Astrocyte of the cerebellum (primary cell): ENCODE data around the gene TPSB2.

ENCODE experiments used
- DNase-seq: peaks from one replicate; pipeline ENCODE4 v3.0.0-alpha.2; 2011; ENCODE audit warnings: low read depth
- H3K4me3 ChIP-seq: 2 replicates; pipeline ENCODE4 v1.5.1; 2011; ENCODE audit warnings: mild to moderate bottlenecking, low read depth, low read length, moderate library complexity
- in situ Hi-C: cut with HindIII; loops from 2 replicates; pipeline ENCODE4 v1.10.0; 2017; ENCODE audit warnings: low sequenced_read_pairs
- TF ChIP-seq, protein P1 (sequence below): IDR thresholded peaks from 2 replicates; pipeline ENCODE4 v1.5.1; 2012; ENCODE audit warnings: low read length, low read depth, moderate library complexity, mild to moderate bottlenecking; ENCODE audit errors: missing control alignments

Gene TPSB2

GRCh38 chr16:1265826-1266225 is 35.8 kb upstream of the TPSB2 start:
- TF ChIP-seq, protein P1, sequence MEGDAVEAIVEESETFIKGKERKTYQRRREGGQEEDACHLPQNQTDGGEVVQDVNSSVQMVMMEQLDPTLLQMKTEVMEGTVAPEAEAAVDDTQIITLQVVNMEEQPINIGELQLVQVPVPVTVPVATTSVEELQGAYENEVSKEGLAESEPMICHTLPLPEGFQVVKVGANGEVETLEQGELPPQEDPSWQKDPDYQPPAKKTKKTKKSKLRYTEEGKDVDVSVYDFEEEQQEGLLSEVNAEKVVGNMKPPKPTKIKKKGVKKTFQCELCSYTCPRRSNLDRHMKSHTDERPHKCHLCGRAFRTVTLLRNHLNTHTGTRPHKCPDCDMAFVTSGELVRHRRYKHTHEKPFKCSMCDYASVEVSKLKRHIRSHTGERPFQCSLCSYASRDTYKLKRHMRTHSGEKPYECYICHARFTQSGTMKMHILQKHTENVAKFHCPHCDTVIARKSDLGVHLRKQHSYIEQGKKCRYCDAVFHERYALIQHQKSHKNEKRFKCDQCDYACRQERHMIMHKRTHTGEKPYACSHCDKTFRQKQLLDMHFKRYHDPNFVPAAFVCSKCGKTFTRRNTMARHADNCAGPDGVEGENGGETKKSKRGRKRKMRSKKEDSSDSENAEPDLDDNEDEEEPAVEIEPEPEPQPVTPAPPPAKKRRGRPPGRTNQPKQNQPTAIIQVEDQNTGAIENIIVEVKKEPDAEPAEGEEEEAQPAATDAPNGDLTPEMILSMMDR: no peak
- in situ Hi-C loops: no loop called here
- DNase-seq: no peak
- no peak overlapping the region for H3K4me3 ChIP-seq

GRCh38 chr16:1265090-1265630 is 35.2 kb upstream of the TPSB2 start:
- TF ChIP-seq, protein P1: no peak
- no peak for DNase-seq
- no peak overlapping the region for H3K4me3 ChIP-seq
- in situ Hi-C loops: no loop called here

GRCh38 chr16:1264345-1265089 is 34.5 kb upstream of the TPSB2 start:
- DNase-seq: no peak
- TF ChIP-seq, protein P1: no peak
- in situ Hi-C loops: no loop called here
- no peak overlapping the region for H3K4me3 ChIP-seq

DNA sequence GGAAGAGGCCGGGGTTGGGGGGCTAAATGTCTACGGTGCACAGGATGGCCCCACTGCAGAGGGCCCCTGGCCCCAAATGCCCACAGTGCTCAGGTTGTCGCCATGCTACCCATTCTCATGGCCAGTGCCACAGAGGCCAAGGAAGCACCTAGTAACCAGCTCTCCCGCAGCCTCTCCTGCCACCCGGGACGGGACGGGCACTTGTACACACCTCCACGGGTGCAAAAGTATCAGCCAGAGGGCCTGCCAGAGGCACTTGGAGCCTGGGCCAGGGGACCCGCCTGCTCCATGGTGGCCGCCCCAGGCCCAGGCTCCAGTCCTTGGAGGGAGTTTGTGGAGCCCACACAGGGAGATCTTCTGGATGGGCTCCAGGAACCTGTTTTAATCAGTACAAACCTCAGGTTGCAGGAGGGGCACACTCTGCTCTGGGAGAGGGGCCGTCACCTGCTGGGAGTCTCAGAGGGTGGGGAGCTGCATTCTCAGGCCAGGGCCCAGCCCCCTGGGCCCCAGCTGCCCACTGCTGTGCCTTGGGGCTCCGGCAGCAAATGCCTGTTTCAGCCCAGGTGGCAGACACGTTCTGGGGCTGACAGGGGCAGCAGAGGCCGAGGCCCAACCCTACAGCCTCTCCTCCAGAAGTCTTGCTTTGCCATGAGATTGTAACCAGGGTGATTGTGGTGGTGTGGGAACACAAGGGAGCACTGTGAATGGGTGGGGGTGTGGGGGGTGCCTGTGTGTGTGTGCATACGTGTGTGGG is 33.8 kb upstream of the TPSB2 start:
- in situ Hi-C loops: no loop called here
- H3K4me3 ChIP-seq: no peak overlapping the region
- no peak for DNase-seq

GRCh38 chr16:1262846-1263221 is 32.9 kb upstream of the TPSB2 start:
- in situ Hi-C loops: no loop called here
- TF ChIP-seq, protein P1: no peak
- DNase-seq: no peak
- H3K4me3 ChIP-seq: no peak overlapping the region

More for the DNA sequence above, 33.8 kb upstream of the TPSB2 start:
- TF ChIP-seq, protein P1: no peak

DNA sequence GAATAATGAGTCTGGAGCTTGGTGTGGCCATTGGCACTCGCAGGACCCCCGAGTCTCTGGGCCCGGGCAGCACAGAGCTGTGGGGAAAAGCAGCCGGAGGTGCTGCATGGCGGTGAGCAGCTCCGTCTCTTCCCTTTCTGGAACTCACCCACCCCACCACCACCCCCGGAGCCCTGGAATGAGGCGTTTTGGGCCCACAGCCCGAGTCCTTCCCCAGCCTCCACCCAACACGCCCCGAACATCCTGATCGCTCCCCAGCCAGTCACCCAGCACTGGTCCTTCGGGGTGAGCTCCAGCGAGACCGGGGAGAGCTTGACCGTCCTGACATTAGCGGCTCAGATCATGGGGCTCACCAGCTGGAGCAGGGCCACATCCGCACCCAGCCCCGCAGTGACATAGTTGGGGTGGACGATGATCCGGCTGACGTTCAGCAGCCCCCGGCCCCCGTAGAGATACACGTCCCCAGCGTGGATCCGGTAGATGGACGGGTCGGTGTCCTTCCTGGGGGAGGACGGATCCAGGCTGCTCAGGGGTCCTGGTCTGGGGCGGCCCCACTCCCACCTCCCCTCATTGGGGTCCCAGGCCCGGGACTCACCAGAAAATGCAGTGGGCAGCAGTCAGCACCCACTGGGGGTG is 32.3 kb upstream of the TPSB2 start:
- TF ChIP-seq, protein P1: no peak
- DNase-seq: no peak
- in situ Hi-C loops: no loop called here
- no peak overlapping the region for H3K4me3 ChIP-seq
